GDM1 (cell line): ENCODE results near the gene RASSF10.

Experiments used
- DNase-seq: peaks from one replicate; lab custom pipeline; 2025; lab: John Stamatoyannopoulos, UW

Gene RASSF10

GRCh38 chr11:13008625-13009475 lies at the start of gene RASSF10:
TSS of gene RASSF10 (plus strand) at chr11:13009316. CDS start at chr11:13009577, 261 bp downstream.
- no peak for DNase-seq

- DNase-seq = no peak
Observed at GRCh38 chr11:12961615-12962014, 47.5 kb upstream of the RASSF10 start.

DNA sequence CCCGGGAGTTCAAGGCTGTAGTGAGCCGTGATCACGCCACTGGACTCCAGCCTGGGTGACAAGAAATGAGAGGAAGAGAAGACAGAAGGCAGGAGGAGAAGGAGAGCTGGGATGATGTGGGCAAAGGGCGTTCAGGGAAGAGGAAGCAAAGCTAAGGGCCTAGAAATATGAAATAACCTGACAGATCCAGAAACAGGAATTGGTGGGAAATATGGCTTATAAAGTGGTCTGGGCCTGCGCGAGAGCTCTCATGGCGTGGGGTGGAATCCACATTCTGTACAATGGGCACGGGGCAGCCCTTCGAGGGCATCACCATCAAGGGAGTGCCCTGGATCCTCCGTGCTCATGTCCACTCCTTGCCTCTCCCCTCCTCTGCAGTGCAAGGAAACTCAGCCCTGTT lies 46.8 kb upstream of the RASSF10 start:
- DNase-seq = no peak

GRCh38 chr11:12963051-12963450 lies 46.1 kb upstream of the RASSF10 start:
- DNase-seq = no peak

GRCh38 chr11:12963792-12964536 lies 45.2 kb upstream of the RASSF10 start:
- DNase-seq = no peak

DNA sequence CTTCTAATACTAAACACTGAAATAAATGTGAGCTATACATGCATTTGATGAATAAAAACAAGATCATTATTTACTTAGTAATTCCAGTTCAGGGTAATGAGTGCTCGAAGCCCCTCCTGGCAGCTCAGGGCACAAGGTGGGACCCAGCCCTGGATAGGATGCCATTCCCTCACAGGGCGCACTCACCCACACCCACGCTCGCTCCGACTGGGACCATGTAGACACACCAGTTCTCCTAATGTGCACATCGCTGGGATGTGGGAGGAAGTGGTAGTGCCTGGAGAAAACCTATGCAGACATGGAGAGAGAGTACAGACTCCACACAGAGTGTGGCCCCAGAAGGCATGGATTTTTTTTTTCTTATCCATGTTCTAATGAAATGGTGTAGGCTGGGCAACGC lies 44.5 kb upstream of the RASSF10 start:
- DNase-seq = no peak

DNA sequence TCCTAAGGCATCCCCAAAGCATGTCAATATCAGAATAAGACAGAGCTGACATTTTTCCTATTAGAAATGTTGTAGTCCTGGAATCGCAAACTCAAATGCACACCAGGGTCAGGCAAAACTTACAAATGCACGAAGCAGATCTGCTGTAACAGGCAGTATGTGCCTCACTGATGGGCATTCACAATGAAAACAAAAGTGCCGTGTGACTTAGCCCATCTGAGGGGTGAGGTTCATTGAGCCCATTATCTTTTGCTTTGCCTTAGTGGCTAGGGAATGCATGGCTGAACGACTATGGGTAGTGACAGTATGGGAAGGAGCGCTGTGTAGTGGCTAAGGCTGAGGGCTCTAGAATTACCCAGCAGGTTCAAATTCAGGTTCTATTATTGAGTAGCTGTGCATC lies 43.1 kb upstream of the RASSF10 start:
- no peak for DNase-seq

GRCh38 chr11:12968101-12968500 lies 41.0 kb upstream of the RASSF10 start:
- no peak for DNase-seq

DNA sequence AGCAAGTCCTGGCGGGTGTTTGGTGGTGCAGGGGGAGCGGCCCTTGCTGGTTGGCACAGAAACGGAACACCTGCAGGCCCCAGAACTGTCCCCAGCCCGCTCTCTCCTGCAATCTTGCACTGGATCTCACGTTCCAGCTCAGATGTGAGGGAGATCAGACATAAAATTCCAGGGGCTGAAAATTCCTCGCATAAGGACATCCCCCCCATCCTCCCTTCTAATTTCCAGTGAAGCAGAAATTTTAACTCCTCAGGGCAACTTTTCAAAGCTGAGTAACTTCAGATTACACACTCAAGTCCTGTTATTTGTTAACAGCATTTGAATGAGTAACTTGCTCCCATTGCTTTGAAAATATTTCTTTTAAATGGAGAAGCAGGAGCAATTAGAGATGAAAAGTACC lies 40.3 kb upstream of the RASSF10 start:
- no peak for DNase-seq

- DNase-seq = no peak
Observed at GRCh38 chr11:12971955-12972354, 37.2 kb upstream of the RASSF10 start.

DNA sequence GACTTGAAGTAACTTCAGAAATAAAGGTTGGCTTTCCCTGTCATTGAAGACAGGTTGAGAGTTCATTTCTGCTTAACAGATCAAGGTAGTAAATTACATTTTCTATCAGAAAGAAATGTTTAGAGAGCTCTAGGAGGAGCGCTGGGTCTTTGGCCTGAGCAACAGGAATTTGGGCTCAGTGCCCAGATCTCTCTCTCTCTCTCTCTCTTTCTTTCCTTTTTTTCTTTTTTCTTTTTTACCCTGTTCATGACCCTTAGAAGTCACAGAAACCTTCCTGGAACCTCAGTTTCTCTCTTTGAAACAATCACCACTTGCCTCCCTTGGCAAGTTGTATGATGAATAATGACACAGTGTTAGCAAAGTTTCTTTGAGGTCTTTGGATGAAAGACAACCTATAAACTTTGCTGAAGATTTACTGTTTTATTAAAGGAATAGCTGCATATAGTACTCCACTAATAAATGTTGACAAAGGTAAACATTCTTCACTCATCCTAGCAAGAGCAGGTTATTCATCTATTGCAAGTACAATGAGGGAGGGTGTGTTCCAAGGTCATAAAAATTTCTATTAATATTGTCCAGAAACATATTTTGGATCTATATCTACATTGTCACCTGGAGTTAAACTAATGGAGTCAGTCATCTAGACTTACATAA lies 35.5 kb upstream of the RASSF10 start:
- DNase-seq = no peak

- no peak for DNase-seq
Observed at GRCh38 chr11:12975195-12975594, 33.9 kb upstream of the RASSF10 start.

DNA sequence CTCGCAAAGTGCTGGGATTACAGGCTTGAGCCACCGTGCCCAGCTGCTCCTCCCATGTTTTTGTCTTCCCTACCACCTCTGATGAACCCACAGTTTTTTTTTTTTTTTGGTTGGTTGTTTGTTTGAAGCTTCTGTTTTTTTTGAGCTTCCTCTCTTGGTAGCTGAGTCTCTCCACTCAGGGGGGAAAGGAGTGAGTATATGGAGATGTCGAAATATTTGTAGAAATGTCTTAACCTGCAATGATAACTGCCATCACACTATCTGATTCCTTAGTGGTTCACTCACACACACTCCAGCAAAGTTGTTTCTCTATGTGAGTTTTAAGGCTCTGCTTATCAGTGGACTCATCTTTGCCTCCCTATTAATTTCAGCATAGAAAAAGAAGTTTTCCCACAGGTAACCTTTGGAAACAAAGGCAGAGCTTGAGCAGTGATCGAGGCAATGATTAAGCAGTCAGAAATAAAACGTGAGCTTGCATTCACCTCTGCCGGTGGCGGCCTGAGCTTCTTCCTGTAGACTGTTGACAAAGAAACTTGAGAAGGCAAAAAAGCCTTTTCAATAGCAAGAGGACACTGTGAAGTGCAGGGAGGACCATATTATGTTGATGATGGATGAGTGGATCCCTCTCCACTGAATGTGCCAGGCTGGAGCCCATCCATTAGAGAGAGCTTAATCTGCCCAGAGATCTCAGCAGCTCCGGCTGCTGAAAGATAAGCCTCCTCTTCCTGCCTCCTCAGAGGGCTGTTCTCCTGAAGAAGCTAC lies 29.0 kb upstream of the RASSF10 start:
- no peak for DNase-seq

- no peak for DNase-seq
Observed at GRCh38 chr11:12981676-12982522, 27.2 kb upstream of the RASSF10 start.

DNA sequence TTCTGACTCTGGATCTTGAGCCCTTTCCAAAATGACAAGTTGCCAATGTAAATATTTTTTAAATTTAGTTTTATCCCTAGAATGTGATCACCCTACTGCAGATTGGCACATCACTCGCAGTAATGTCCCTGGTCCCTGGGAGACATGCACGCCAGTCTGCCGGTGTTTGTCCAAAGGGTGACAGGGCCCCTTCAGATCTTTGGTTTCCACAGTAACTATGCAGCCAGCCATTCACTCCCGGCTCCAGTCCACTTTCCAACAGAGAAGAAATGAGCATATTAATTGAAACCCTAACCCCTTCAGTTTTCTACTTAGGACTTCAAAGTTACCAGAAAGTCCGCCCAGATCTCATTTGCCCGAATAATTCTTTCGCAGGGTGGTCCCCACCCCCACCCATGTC lies 25.8 kb upstream of the RASSF10 start:
- no peak for DNase-seq

- no peak for DNase-seq
Observed at GRCh38 chr11:12986194-12986898, 22.8 kb upstream of the RASSF10 start.

DNA sequence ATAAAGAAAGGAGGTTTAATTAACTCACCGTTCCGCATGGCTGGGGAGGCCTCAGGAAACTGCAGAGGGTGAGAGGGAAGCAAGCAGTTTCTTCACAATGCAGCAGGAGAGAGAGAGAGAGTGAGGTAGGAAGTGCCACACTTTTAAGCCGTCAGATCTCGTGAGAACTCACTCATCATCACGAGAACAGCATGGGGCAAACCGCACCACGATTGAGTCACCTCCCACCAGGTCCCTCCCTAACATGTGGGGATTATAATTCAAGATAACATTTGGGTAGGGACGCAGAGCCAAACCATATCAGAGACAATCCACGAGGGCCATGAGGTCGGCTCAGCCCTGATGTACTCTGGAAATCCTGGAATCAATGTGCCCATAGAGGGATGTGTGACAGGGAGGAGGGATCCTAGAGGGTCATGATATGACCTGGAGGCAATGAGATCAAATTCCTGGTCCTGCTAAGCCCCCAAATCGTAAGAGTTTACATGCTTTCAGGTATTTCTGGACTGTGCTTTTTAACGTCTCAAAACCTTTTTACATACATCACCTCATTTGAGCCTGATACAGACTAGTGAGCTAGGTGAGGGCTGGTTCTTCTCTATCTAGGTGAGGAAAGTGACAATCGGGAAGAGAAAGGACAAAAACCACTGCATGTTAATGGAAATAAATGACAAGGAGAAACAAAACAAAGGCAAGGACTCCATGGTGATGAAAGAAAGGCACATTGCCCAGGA lies 19.5 kb upstream of the RASSF10 start:
- DNase-seq = no peak

- no peak for DNase-seq
Observed at GRCh38 chr11:12990162-12990480, 19.0 kb upstream of the RASSF10 start.

- DNase-seq = no peak
Observed at GRCh38 chr11:12991426-12991825, 17.7 kb upstream of the RASSF10 start.

DNA sequence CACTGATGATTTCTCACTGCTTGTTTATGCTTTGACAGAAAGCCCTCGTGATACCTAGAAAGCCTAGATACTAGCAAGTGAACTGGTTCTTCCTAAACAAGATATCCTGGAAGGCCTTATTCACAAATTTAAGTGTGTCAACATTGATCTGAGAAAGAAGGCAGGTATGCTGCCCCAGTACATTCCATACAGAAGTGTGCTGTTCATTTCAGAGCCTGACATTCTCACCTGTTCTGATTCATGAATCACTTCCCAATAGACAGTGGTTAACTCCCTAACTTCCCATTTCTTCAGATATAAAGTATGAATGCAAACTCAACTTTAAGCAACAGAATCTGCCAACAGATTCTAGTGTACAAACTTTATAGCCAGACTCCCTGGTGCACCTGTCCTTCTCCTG lies 15.5 kb upstream of the RASSF10 start:
- DNase-seq = no peak
